K562 (cell line): ENCODE measurements around the gene TDG. TPM values are rescaled to one million over a fixed set of nuclear protein-coding genes. Genes with fewer than 3 reads are reported as not detected.

Source experiments
- CCAR2 ChIP-seq: fragments of 200-400 bp; formaldehyde crosslinking; IDR thresholded peaks from 2 replicates; pipeline ENCODE4 v1.6.1; 2017; ENCODE audit warnings: mild to moderate bottlenecking, low read depth, low read length
- COPS2 ChIP-seq: fragments of 450-650 bp; conservative IDR thresholded peaks from 2 replicates; pipeline ENCODE4 v1.6.1; 2016; ENCODE audit warnings: mild to moderate bottlenecking, moderate library complexity
- ETS1 ChIP-seq: conservative IDR thresholded peaks from 2 replicates; pipeline ENCODE4 v1.6.1; 2011; ENCODE audit warnings: low read depth, mild to moderate bottlenecking, low read length; ENCODE audit not compliant: control insufficient read depth
- EWSR1 ChIP-seq: fragments of 450-650 bp; IDR thresholded peaks from 2 replicates; pipeline ENCODE4 v1.6.1; 2018; ENCODE audit warnings: borderline replicate concordance, mild to moderate bottlenecking, low read depth, moderate library complexity; ENCODE audit not compliant: partially characterized antibody
- FOSL1 ChIP-seq: fragments of 200-800 bp; sonication (Bioruptor generic); conservative IDR thresholded peaks from 2 replicates; pipeline ENCODE4 v1.6.1; 2016; ENCODE audit warnings: missing genetic modification characterization, missing compliant biosample characterization
- HNRNPLL ChIP-seq: fragments of 200-400 bp; formaldehyde crosslinking; IDR thresholded peaks from 2 replicates; pipeline ENCODE4 v1.6.1; 2017; ENCODE audit warnings: low read length, low read depth, mild to moderate bottlenecking; ENCODE audit not compliant: poor library complexity, severe bottlenecking
- KDM4B ChIP-seq, 2 experiments: fragments of 450-650 bp in 1 of 2; sonication (generic) in 1 of 2; IDR thresholded peaks; 2 replicates each; pipeline ENCODE4 v1.6.1; 2016 to 2017; ENCODE audit warnings: borderline replicate concordance in 2 of 2, antibody characterized with exemption in 1 of 2, low read depth in 1 of 2, mild to moderate bottlenecking in 1 of 2
- LEF1 ChIP-seq: fragments of 450-650 bp; IDR thresholded peaks from 2 replicates; pipeline ENCODE4 v1.6.1; 2016; ENCODE audit warnings: mild to moderate bottlenecking
- MTA3 ChIP-seq: fragments of 450-650 bp; formaldehyde crosslinking; IDR thresholded peaks from 2 replicates; pipeline ENCODE4 v1.6.1; 2017; ENCODE audit warnings: mild to moderate bottlenecking, borderline replicate concordance
- NKRF ChIP-seq: fragments of 450-650 bp; IDR thresholded peaks from 2 replicates; pipeline ENCODE4 v1.6.1; 2016; ENCODE audit warnings: borderline replicate concordance
- POLR3A ChIP-seq: IDR thresholded peaks from 2 replicates; pipeline ENCODE4 v1.6.1; 2011; ENCODE audit warnings: borderline replicate concordance, mild to moderate bottlenecking, moderate library complexity; ENCODE audit not compliant: insufficient read length, insufficient read depth; ENCODE audit errors: extremely low read depth
- PRPF4 ChIP-seq: fragments of 200-400 bp; formaldehyde crosslinking; IDR thresholded peaks from one replicate; pipeline ENCODE4 v1.6.1; 2017; ENCODE audit warnings: low read length, low read depth, mild to moderate bottlenecking; ENCODE audit not compliant: insufficient read depth, poor library complexity, severe bottlenecking
- SAP30 ChIP-seq: fragments of 200-600 bp; sonication (generic); IDR thresholded peaks from 2 replicates; pipeline ENCODE4 v1.6.1; 2012; ENCODE audit warnings: borderline replicate concordance, low read depth, mild to moderate bottlenecking, moderate library complexity, low read length, control low read depth, inconsistent platforms; ENCODE audit not compliant: insufficient read depth, poor library complexity, severe bottlenecking
- SMARCE1 ChIP-seq: fragments of 450-650 bp; IDR thresholded peaks from 2 replicates; pipeline ENCODE4 v1.7.1; 2016; ENCODE audit warnings: mild to moderate bottlenecking
- SRSF9 ChIP-seq: fragments of 200-400 bp; formaldehyde crosslinking; IDR thresholded peaks from 2 replicates; pipeline ENCODE4 v1.6.1; 2017; ENCODE audit warnings: low read depth, low read length, borderline replicate concordance
- TBP ChIP-seq: optimal IDR thresholded peaks from 2 replicates; pipeline ENCODE3; 2011; ENCODE audit warnings: low read depth, low read length, improper control_type of control experiment
- TFAP4 ChIP-seq: sonication (generic); formaldehyde crosslinking; IDR thresholded peaks from 2 replicates; pipeline ENCODE4 v1.8.0; 2022; ENCODE audit warnings: missing genetic modification reagents, mild to moderate bottlenecking, moderate library complexity, borderline replicate concordance
- THAP7 ChIP-seq: fragments of 250-450 bp; sonication (Bioruptor Pico); IDR thresholded peaks from 2 replicates; pipeline ENCODE4 v1.5.0; 2021
- WHSC1 ChIP-seq: IDR thresholded peaks from one replicate; pipeline ENCODE4 v1.6.1; 2012; ENCODE audit warnings: low read length, control low read depth, inconsistent platforms
- ZC3H4 ChIP-seq: sonication (generic); formaldehyde crosslinking; IDR thresholded peaks from 2 replicates; pipeline ENCODE4 v1.9.0; 2021; ENCODE audit warnings: missing genetic modification reagents, borderline replicate concordance
- ZNF24 ChIP-seq: fragments of 450-650 bp; IDR thresholded peaks from 2 replicates; pipeline ENCODE4 v1.6.1; 2016
- ZNF696 ChIP-seq: fragments of 250-450 bp; sonication (Bioruptor Pico); conservative IDR thresholded peaks from 2 replicates; pipeline ENCODE4 v1.4.0; 2020; ENCODE audit warnings: mild to moderate bottlenecking, moderate library complexity
- ZNF717 ChIP-seq: fragments of 250-450 bp; sonication (Bioruptor Pico); IDR thresholded peaks from 2 replicates; pipeline ENCODE4 v1.5.0; 2021
- polyA plus RNA-seq, 8 experiments: library from polyadenylated mRNA; depleted of rRNA in 4 of 8; stranded (reverse) in 5 of 8; unstranded in 3 of 8; fragments of >200 nt; fragmentation: Nextera tagmentation in 2 of 8; fragmentation: Illumina TruSeq in 1 of 8; extraction: Ambion mirVana in 2 of 8; extraction: Trizol in 1 of 8; gene quantifications; 2 replicates each; pipeline versions ENCODE4 v1.2.1 to v1.2.3, GENCODE V29; 2011 to 2014; ENCODE audit warnings: inconsistent platforms in 1 of 8, missing spikeins in 1 of 8
- total RNA-seq, 7 experiments: library from RNA; depleted of rRNA in 6 of 7; stranded (reverse); fragments of >200 nt in 6 of 7; fragmentation: Illumina TruSeq in 2 of 7; extraction: Trizol in 2 of 7; gene quantifications; 2 replicates each; pipeline versions ENCODE4 v1.2.1 to v1.2.3, GENCODE V29; 2011 to 2021; ENCODE audit warnings: low replicate concordance in 1 of 7

The TDG gene
- total and polyA plus RNA-seq, 9 of the 15 experiments (the other 6 are each of a cell fraction or from before 2014, with no cell fraction given): 37.6 to 77.2 (median 64.0) TPM

- no peak for TF ChIP-seq TFAP4 (CRISPR knock-in tag)
- no peak for TF ChIP-seq WHSC1
- TF ChIP-seq TBP: no peak
- no peak for TF ChIP-seq ZNF717 (CRISPR knock-in tag)
- TF ChIP-seq FOSL1 (tag): no peak
- TF ChIP-seq NKRF: peak; percentile 35
- no peak for TF ChIP-seq MTA3
- no peak for TF ChIP-seq PRPF4
- TF ChIP-seq ZNF696 (CRISPR knock-in tag): no peak
- no peak for TF ChIP-seq ZC3H4 (CRISPR knock-in tag)
- peak; percentile 12 for TF ChIP-seq HNRNPLL
- TF ChIP-seq CCAR2: no peak
- TF ChIP-seq ZNF24: no peak
- TF ChIP-seq POLR3A: no peak
- no peak for TF ChIP-seq SMARCE1
- TF ChIP-seq THAP7 (CRISPR knock-in tag): no peak
- TF ChIP-seq ETS1: 0 out of 2 replicates have a peak, but pooled peaks have one; percentile 36
- no peak for TF ChIP-seq LEF1
- TF ChIP-seq SAP30: peak; percentile 26
- TF ChIP-seq KDM4B (IDR thresholded peaks at IDR 0.05; ENCODE audit: borderline replicate concordance in 2 of 2, low read depth in 1 of 2): no peak
- no peak for TF ChIP-seq EWSR1
- TF ChIP-seq SRSF9: no peak
- TF ChIP-seq COPS2: no peak
These were observed 34.6 kb upstream of the TDG start (continued) for GRCh38 chr12:103930787-103931735.
